GM19468 (cell line): ENCODE measurements around the gene CLASP2.
"Not testable (repeated sequence)": the region's sequence is repeated elsewhere in the genome, so short reads cannot be mapped to it uniquely, and the experiment has no call there.

Experiments used
- ATAC-seq: cut with Tn5 transposase; IDR thresholded peaks from one replicate; pipeline ENCODE4 v1.9.1; 2021; ENCODE audit warnings: mild to moderate bottlenecking, moderate library complexity, moderate number of reproducible peaks; ENCODE audit not compliant: unreplicated experiment; ENCODE audit errors: extremely low read depth

The CLASP2 gene

GRCh38 chr3:33474896-33475295 is 243.2 kb downstream of the CLASP2 start:
- ATAC-seq = no peak

- no peak for ATAC-seq
Observed at GRCh38 chr3:33473813-33474212, 244.2 kb downstream of the CLASP2 start.

GRCh38 chr3:33467786-33468185 is 250.3 kb downstream of the CLASP2 start:
- ATAC-seq = no peak

- ATAC-seq = no peak
Observed at GRCh38 chr3:33461097-33461496, 257.0 kb downstream of the CLASP2 start.

- not testable (repeated sequence) for ATAC-seq
Observed at GRCh38 chr3:33459577-33459976, 258.5 kb downstream of the CLASP2 start.

- no peak for ATAC-seq
Observed at GRCh38 chr3:33458446-33458845, 259.6 kb downstream of the CLASP2 start.

GRCh38 chr3:33456756-33457155 is 261.3 kb downstream of the CLASP2 start:
- ATAC-seq = no peak

- ATAC-seq = no peak
Observed at GRCh38 chr3:33453331-33453761, 264.7 kb downstream of the CLASP2 start.

GRCh38 chr3:33451994-33452393 is 266.1 kb downstream of the CLASP2 start:
- ATAC-seq = not testable (repeated sequence)

GRCh38 chr3:33447958-33448357 is 270.1 kb downstream of the CLASP2 start:
- ATAC-seq = no peak

GRCh38 chr3:33447256-33447625 is 270.8 kb downstream of the CLASP2 start:
- ATAC-seq = not testable (repeated sequence)
